H1 (cell line): ENCODE measurements around the gene ARHGAP25. TPM values are rescaled to one million over a fixed set of nuclear protein-coding genes. Genes with fewer than 3 reads are reported as not detected.

Experiments
- CTCF ChIA-PET: fragments of 300-600 bp; sonication (Branson Sonifier 250); formaldehyde crosslinking; loops from one replicate; lab custom pipeline; 2021; ENCODE audit not compliant: partially characterized antibody; lab: Charles Lee
- POLR2A ChIA-PET: fragments of 300-600 bp; sonication (Branson Sonifier 250); formaldehyde crosslinking; loops from one replicate; lab custom pipeline; 2021; ENCODE audit warnings: inconsistent platforms; ENCODE audit not compliant: partially characterized antibody; lab: Charles Lee
- DNase-seq, 2 experiments: peaks; one replicate each; pipeline versions ENCODE4 v3.0.0 to v3.0.0-alpha.2; 2010 to 2022; ENCODE audit warnings: low spot score in 2 of 2, low read depth in 1 of 2, mixed read lengths in 1 of 2
- FAIRE-seq: peaks from 2 replicates; lab custom pipeline; 2011; peaks lifted over from hg19 to GRCh38; lab: Jason Lieb, UNC
- H2AFZ ChIP-seq: 2 replicates; pipeline ENCODE4 v1.8.1; 2012; ENCODE audit warnings: low read length, inconsistent platforms
- H2AK5ac ChIP-seq: 2 replicates; pipeline ENCODE4 v1.6.1; 2013; ENCODE audit warnings: low read depth, low read length
- H2BK120ac ChIP-seq: replicated peaks from 2 replicates; pipeline ENCODE3; 2013; ENCODE audit warnings: low read depth, low read length, inconsistent platforms
- H2BK12ac ChIP-seq: 2 replicates; pipeline ENCODE4 v1.6.1; 2013; ENCODE audit warnings: low read depth, low read length
- H2BK15ac ChIP-seq: 2 replicates; pipeline ENCODE4 v1.6.1; 2013; ENCODE audit warnings: low read length
- H2BK20ac ChIP-seq: 2 replicates; pipeline ENCODE4 v1.6.1; 2013; ENCODE audit warnings: low read length
- H2BK5ac ChIP-seq: 2 replicates; pipeline ENCODE4 v1.6.1; 2013; ENCODE audit warnings: low read depth, low read length
- H3K14ac ChIP-seq: 2 replicates; pipeline ENCODE4 v1.6.1; 2013; ENCODE audit warnings: inconsistent platforms; ENCODE audit not compliant: insufficient read length
- H3K18ac ChIP-seq: 2 replicates; pipeline ENCODE4 v1.6.1; 2013; ENCODE audit warnings: low read length; ENCODE audit errors: extremely low read depth
- H3K23ac ChIP-seq: 2 replicates; pipeline ENCODE4 v1.6.1; 2013; ENCODE audit warnings: inconsistent platforms; ENCODE audit not compliant: insufficient read length
- H3K23me2 ChIP-seq: 2 replicates; pipeline ENCODE4 v1.6.1; 2013; ENCODE audit warnings: low read depth, low read length
- H3K27ac ChIP-seq: 2 replicates; pipeline ENCODE4 v1.6.1; 2011; ENCODE audit warnings: low read depth, low read length, inconsistent platforms
- H3K27me3 ChIP-seq, 4 experiments: replicated peaks in 1 of 4; 1 replicate in 1 of 4; 2 replicates in 3 of 4; pipeline versions ENCODE4 v1.6.1 to v1.8.1; 2011 to 2013; ENCODE audit warnings: low read length in 3 of 4, mild to moderate bottlenecking in 3 of 4, inconsistent platforms in 2 of 4, mixed read lengths in 2 of 4, moderate library complexity in 1 of 4; ENCODE audit not compliant: control insufficient read depth in 3 of 4, insufficient read depth in 3 of 4; ENCODE audit errors: extremely low read depth in 1 of 4
- H3K36me3 ChIP-seq, 4 experiments: 2 replicates each; pipeline versions ENCODE4 v1.6.1 to v1.8.1; 2011 to 2013; ENCODE audit warnings: mild to moderate bottlenecking in 4 of 4, low read length in 3 of 4, moderate library complexity in 2 of 4, control low read depth in 1 of 4, inconsistent platforms in 1 of 4; ENCODE audit not compliant: insufficient read depth in 4 of 4, control insufficient read depth in 2 of 4
- H3K4ac ChIP-seq: replicated peaks from 2 replicates; pipeline ENCODE3; 2013; ENCODE audit warnings: low read length, low read depth, mixed read lengths, inconsistent platforms; ENCODE audit not compliant: insufficient read length
- H3K4me1 ChIP-seq, 4 experiments: replicated peaks in 1 of 4; 1 replicate in 1 of 4; 2 replicates in 3 of 4; pipeline versions ENCODE4 v1.6.1 to v1.8.1; 2011 to 2013; ENCODE audit warnings: low read length in 3 of 4, inconsistent platforms in 2 of 4, mixed read lengths in 1 of 4; ENCODE audit not compliant: insufficient read depth in 4 of 4, control insufficient read depth in 3 of 4
- H3K4me2 ChIP-seq, 2 experiments: 2 replicates each; pipeline versions ENCODE4 v1.6.1 to v1.8.1; 2011 to 2013; ENCODE audit warnings: low read depth in 2 of 2, low read length in 2 of 2, control low read depth in 1 of 2, inconsistent platforms in 1 of 2, mild to moderate bottlenecking in 1 of 2; ENCODE audit not compliant: insufficient read depth in 1 of 2
- H3K4me3 ChIP-seq, 4 experiments: fragments of 200-600, 300-600 bp in 1 of 4; sonication (generic), shearing (Covaris generic), sonication (Bioruptor Twin) in 1 of 4; 2 replicates each; pipeline versions ENCODE4 v1.5.1 to v1.8.1; 2011 to 2016; ENCODE audit warnings: low read length in 4 of 4, low read depth in 3 of 4, control low read depth in 2 of 4, inconsistent platforms in 2 of 4, mild to moderate bottlenecking in 2 of 4, mixed read lengths in 1 of 4, moderate library complexity in 1 of 4; ENCODE audit not compliant: insufficient read depth in 2 of 4; ENCODE audit errors: extremely low read depth in 1 of 4
- H3K56ac ChIP-seq: replicated peaks from 2 replicates; pipeline ENCODE3; 2013; ENCODE audit warnings: low read depth, mild to moderate bottlenecking, mixed read lengths, low read length, inconsistent platforms; ENCODE audit not compliant: insufficient read length
- H3K79me1 ChIP-seq: 2 replicates; pipeline ENCODE4 v1.6.1; 2013; ENCODE audit warnings: low read depth, low read length, control low read depth
- H3K79me2 ChIP-seq, 2 experiments: 2 replicates each; pipeline versions ENCODE4 v1.6.1 to v1.8.1; 2012 to 2013; ENCODE audit warnings: low read length in 2 of 2, mild to moderate bottlenecking in 2 of 2, inconsistent platforms in 1 of 2; ENCODE audit not compliant: insufficient read depth in 2 of 2, control insufficient read depth in 1 of 2
- H3K9ac ChIP-seq, 4 experiments: replicated peaks in 1 of 4; 1 replicate in 1 of 4; 2 replicates in 3 of 4; pipeline versions ENCODE4 v1.6.1 to v1.8.1; 2011 to 2013; ENCODE audit warnings: low read depth in 3 of 4, low read length in 3 of 4, control low read depth in 2 of 4, mild to moderate bottlenecking in 2 of 4, moderate library complexity in 2 of 4, inconsistent platforms in 1 of 4; ENCODE audit errors: extremely low read depth in 1 of 4
- H3K9me3 ChIP-seq, 2 experiments: 2 replicates each; pipeline versions ENCODE4 v1.6.1 to v1.8.1; 2012 to 2013; ENCODE audit warnings: mild to moderate bottlenecking in 2 of 2, moderate library complexity in 2 of 2, control low read depth in 1 of 2, inconsistent platforms in 1 of 2, low read depth in 1 of 2, low read length in 1 of 2, mixed read lengths in 1 of 2; ENCODE audit not compliant: insufficient read depth in 2 of 2
- H4K20me1 ChIP-seq, 2 experiments: replicated peaks in 1 of 2; 2 replicates each; pipeline versions ENCODE3 to v1.8.1; 2011 to 2013; ENCODE audit warnings: inconsistent platforms in 2 of 2, low read length in 2 of 2, mild to moderate bottlenecking in 1 of 2; ENCODE audit not compliant: insufficient read depth in 2 of 2, control insufficient read depth in 1 of 2
- H4K5ac ChIP-seq: 2 replicates; pipeline ENCODE4 v1.6.1; 2013; ENCODE audit warnings: low read length, low read depth, mixed read lengths, inconsistent platforms; ENCODE audit not compliant: insufficient read length
- H4K8ac ChIP-seq: 2 replicates; pipeline ENCODE4 v1.8.0; 2013; ENCODE audit warnings: mild to moderate bottlenecking, moderate library complexity, low read length, inconsistent platforms; ENCODE audit not compliant: insufficient read depth; ENCODE audit errors: extremely low read depth
- H4K91ac ChIP-seq: replicated peaks from 2 replicates; pipeline ENCODE3; 2013; ENCODE audit warnings: low read length, mixed read lengths, inconsistent platforms; ENCODE audit not compliant: insufficient read length
- ATF2 ChIP-seq: IDR thresholded peaks from 2 replicates; pipeline ENCODE4 v1.6.1; 2012; ENCODE audit warnings: low read length, inconsistent platforms
- CBX5 ChIP-seq: fragments of 300-800, 300-1000 bp; sonication (generic); IDR thresholded peaks from 2 replicates; pipeline ENCODE4 v1.7.1; 2016; ENCODE audit warnings: antibody characterized with exemption, low read length, low read depth
- CBX8 ChIP-seq: fragments of 300-800, 300-1000 bp; sonication (generic); IDR thresholded peaks from 2 replicates; pipeline ENCODE4 v1.7.1; 2016; ENCODE audit warnings: low read depth, low read length, borderline replicate concordance
- EGR1 ChIP-seq: IDR thresholded peaks from 2 replicates; pipeline ENCODE4 v1.6.1; 2011; ENCODE audit warnings: low read depth, low read length, borderline replicate concordance
- HDAC6 ChIP-seq: IDR thresholded peaks from one replicate; pipeline ENCODE4 v1.7.1; 2012; ENCODE audit warnings: low read depth, mild to moderate bottlenecking, inconsistent platforms, low read length, moderate library complexity
- JUND ChIP-seq: IDR thresholded peaks from 2 replicates; pipeline ENCODE4 v1.6.1; 2011; ENCODE audit warnings: mild to moderate bottlenecking, improper control_type of control experiment, low read length
- PHF8 ChIP-seq: fragments of 200-600 bp; sonication (generic); conservative IDR thresholded peaks from 2 replicates; pipeline ENCODE4 v1.7.1; 2012; ENCODE audit warnings: low read depth, mild to moderate bottlenecking, inconsistent platforms, low read length, moderate library complexity
- POLR2AphosphoS5 ChIP-seq: IDR thresholded peaks from 2 replicates; pipeline ENCODE4 v1.6.1; 2011; ENCODE audit warnings: low read depth, low read length
- POU5F1 ChIP-seq: IDR thresholded peaks from 2 replicates; pipeline ENCODE4 v1.6.1; 2011; ENCODE audit warnings: low read depth, mild to moderate bottlenecking, low read length, moderate library complexity
- SUZ12 ChIP-seq: fragments of 200-600 bp; sonication (generic); IDR thresholded peaks from 2 replicates; pipeline ENCODE4 v1.6.1; 2012; ENCODE audit warnings: mild to moderate bottlenecking, inconsistent platforms, low read length, moderate library complexity, mixed read lengths
- TEAD4 ChIP-seq: IDR thresholded peaks from 2 replicates; pipeline ENCODE4 v1.6.1; 2012; ENCODE audit warnings: low read depth, low read length, inconsistent platforms, mixed read lengths
- WGBS, 2 experiments: shearing (Covaris generic) in 1 of 2; methylation state at CpG; one replicate each; pipeline versions ENCODE4 v1.1.6 to v1.1.7; 2013 to 2015; ENCODE audit warnings: low lambda C conversion rate in 2 of 2, mixed read lengths in 2 of 2, inconsistent platforms in 1 of 2, low coverage in 1 of 2, missing lambda C conversion rate in 1 of 2; ENCODE audit not compliant: insufficient replicate concordance in 2 of 2, insufficient coverage in 1 of 2, insufficient read length in 1 of 2; ENCODE audit errors: extremely low coverage in 1 of 2, missing lambda C conversion rate in 1 of 2; 5-methylcytosine and 5-hydroxymethylcytosine counted together
- polyA plus RNA-seq, 7 experiments: library from polyadenylated mRNA; depleted of rRNA in 3 of 7; stranded (reverse) in 5 of 7; unstranded in 2 of 7; fragments of >200 nt in 5 of 7; fragments of 200-250 nt in 2 of 7; gene quantifications; 1 replicate in 5 of 7; 2 replicates in 1 of 7; 4 replicates in 1 of 7; pipeline versions ENCODE4 v1.2.1 to v1.2.3, GENCODE V29; 2011 to 2013; ENCODE audit warnings: missing spikeins in 2 of 7, mixed read lengths in 2 of 7
- total RNA-seq: library from RNA; stranded (reverse); fragmentation: NEBNext Ultra II Directional; extraction: Animal tissue kit (Norgen Biotek cat#: 25700); gene quantifications from 2 replicates; pipeline ENCODE4 v1.2.1, GENCODE V29; 2021

The ARHGAP25 gene
- total and polyA plus RNA-seq, 2 of the 8 experiments (the other 6 are each of a cell fraction or from before 2014, with no cell fraction given), result 1.00 to 1.2 TPM

- POLR2A ChIA-PET, result interaction anchor here (1.2 kb wide), 1 partner anchor 9 kb away, joined by 3 read pairs; no protein-coding TSS in a partner anchor
- Histone ChIP-seq H3K23ac (no peak overlapping the region), H2BK120ac (no peak overlapping the region), H2AK5ac (no peak overlapping the region), H3K56ac (no peak overlapping the region), H2BK5ac (no peak overlapping the region), H3K14ac (no peak overlapping the region), H3K4me1 (peaks cover 0 to 4% (median 0%) of the 10 kb centered on the region in 4 experiments; a peak in 1 of 7 replicates), H3K4me3 (no peak overlapping the region), H3K36me3 (no peaks in the 10 kb centered on the region), H2BK20ac (no peak overlapping the region), H3K9me3 (no peaks in the 10 kb centered on the region), H3K27ac (no peak overlapping the region), H3K79me1 (no peaks in the 10 kb centered on the region), H3K18ac (no peak overlapping the region), H2BK12ac (no peak overlapping the region), H4K91ac (no peak overlapping the region), H2AFZ (no peak overlapping the region), H4K8ac (no peak overlapping the region), H3K27me3 (no peaks in the 10 kb centered on the region; a peak in 1 of 7 replicates), H3K9ac (no peak overlapping the region), H3K4me2 (no peak overlapping the region), H3K79me2 (no peaks in the 10 kb centered on the region), H2BK15ac (no peak overlapping the region), H4K20me1 (no peaks in the 10 kb centered on the region), H4K5ac (no peak overlapping the region), H3K4ac (no peak overlapping the region), H3K23me2 (no peaks in the 10 kb centered on the region)
- DNase-seq (no peak), FAIRE-seq (no peak)
- CTCF ChIA-PET, result interaction anchor here (1.0 to 3.1 kb wide), 5 partner anchors 11 to 275 kb away, joined by 3 to 18 read pairs (median 6); no protein-coding TSS in a partner anchor
- WGBS, 2 experiments, result 93% methylated on average over 6 of the region's 6 CpGs; no CpG with 5 or more reads in 1 of the 2 experiments
- TF ChIP-seq PHF8, result no peak
- no peak for TF ChIP-seq CBX5
- no peak for TF ChIP-seq EGR1
- TF ChIP-seq TEAD4, result no peak
- TF ChIP-seq CBX8, result no peak
- TF ChIP-seq HDAC6, result no peak
- TF ChIP-seq SUZ12, result no peak
- no peak for TF ChIP-seq POU5F1
- no peak for TF ChIP-seq POLR2AphosphoS5
- no peak for TF ChIP-seq ATF2
- no peak for TF ChIP-seq JUND
Observed at GRCh38 chr2:68739595-68740399, 5.2 kb downstream of the ARHGAP25 start.
